Transverse colon (tissue), 4 donors: ENCODE measurements around the gene NAGLU.

Experiments
- EP300 ChIP-seq: sonication (generic); formaldehyde crosslinking; IDR thresholded peaks from one replicate; pipeline ENCODE4 v1.6.1; 2017; ENCODE audit warnings: antibody characterized with exemption, low read depth
- POLR2A ChIP-seq: fragments of 450-650 bp; IDR thresholded peaks from one replicate; pipeline ENCODE4 v1.6.1; 2016; ENCODE audit warnings: antibody characterized with exemption, mild to moderate bottlenecking, moderate library complexity
- POLR2AphosphoS5 ChIP-seq, 3 donors: sonication (generic); formaldehyde crosslinking; IDR thresholded peaks; one replicate each; pipeline ENCODE4 v1.6.1; 2016; ENCODE audit warnings: antibody characterized with exemption in 3 of 3
- TF ChIP-seq, protein P1 (sequence below), 5 experiments: fragments of 200-600 bp in 3 of 5; fragments of 450-650 bp in 2 of 5; sonication (generic) in 3 of 5; IDR thresholded peaks; 1 replicate in 2 of 5; 2 replicates in 3 of 5; pipeline ENCODE4 v1.5.1; 2016 to 2017; ENCODE audit warnings: antibody characterized with exemption in 5 of 5, inconsistent platforms in 3 of 5, mild to moderate bottlenecking in 2 of 5, moderate library complexity in 1 of 5

DNA sequence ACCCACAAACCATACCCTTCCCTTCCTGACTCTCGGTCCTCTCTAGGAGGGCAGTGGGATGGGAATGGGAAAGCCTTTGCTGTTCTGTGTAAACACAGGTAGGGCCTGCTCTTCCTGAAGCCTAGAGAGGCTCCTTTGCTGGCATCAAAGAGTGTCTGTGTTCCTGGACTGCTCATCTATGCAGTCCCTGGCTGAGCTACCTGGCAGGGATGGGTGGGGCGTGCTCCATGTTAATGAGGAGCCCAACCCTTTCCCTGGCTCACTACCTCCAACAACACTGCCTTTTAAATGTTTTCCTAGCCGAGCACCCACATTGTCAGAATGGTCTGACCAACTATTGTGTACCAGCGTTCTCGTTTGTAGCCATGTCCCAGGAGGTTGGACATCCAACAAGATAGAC lies 26.6 kb upstream of the NAGLU start:
- no peak for TF ChIP-seq POLR2AphosphoS5 (IDR thresholded peaks at IDR 0.05)
- TF ChIP-seq, protein P1, sequence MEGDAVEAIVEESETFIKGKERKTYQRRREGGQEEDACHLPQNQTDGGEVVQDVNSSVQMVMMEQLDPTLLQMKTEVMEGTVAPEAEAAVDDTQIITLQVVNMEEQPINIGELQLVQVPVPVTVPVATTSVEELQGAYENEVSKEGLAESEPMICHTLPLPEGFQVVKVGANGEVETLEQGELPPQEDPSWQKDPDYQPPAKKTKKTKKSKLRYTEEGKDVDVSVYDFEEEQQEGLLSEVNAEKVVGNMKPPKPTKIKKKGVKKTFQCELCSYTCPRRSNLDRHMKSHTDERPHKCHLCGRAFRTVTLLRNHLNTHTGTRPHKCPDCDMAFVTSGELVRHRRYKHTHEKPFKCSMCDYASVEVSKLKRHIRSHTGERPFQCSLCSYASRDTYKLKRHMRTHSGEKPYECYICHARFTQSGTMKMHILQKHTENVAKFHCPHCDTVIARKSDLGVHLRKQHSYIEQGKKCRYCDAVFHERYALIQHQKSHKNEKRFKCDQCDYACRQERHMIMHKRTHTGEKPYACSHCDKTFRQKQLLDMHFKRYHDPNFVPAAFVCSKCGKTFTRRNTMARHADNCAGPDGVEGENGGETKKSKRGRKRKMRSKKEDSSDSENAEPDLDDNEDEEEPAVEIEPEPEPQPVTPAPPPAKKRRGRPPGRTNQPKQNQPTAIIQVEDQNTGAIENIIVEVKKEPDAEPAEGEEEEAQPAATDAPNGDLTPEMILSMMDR (IDR thresholded peaks at IDR 0.05), result no peak
- TF ChIP-seq POLR2A, result no peak
- TF ChIP-seq EP300, result no peak
